ENCODE measurements around the gene COL4A2. TPM values are rescaled to one million over a fixed set of nuclear protein-coding genes. Genes with fewer than 3 reads are reported as not detected.

COL4A2 gene
- total and polyA plus RNA-seq, 2 experiments from 2014 or later = 146 to 455 TPM

- H3K4me3 ChIP-seq = no peak overlapping the region
- no peak overlapping the region for H3K9ac ChIP-seq
- no peaks in the 10 kb centered on the region for H3K36me3 ChIP-seq (ENCODE audit: low read depth)
- no peak overlapping the region for H2AFZ ChIP-seq
- TF ChIP-seq EZH2 (IDR thresholded peaks at IDR 0.05; ENCODE audit: insufficient read depth, poor library complexity, severe bottlenecking) (no peak), EZH2phosphoT487 (IDR thresholded peaks at IDR 0.05; ENCODE audit: insufficient read depth, low read depth) (no peak)
- H4K20me1 ChIP-seq (ENCODE audit: insufficient read depth) = no peaks in the 10 kb centered on the region
- no peak for DNase-seq
- no peaks in the 10 kb centered on the region for H3F3A ChIP-seq (ENCODE audit: insufficient read depth)
- H3K9me2 ChIP-seq (ENCODE audit: insufficient read depth) = no peaks in the 10 kb centered on the region
- no peaks in the 10 kb centered on the region for H3K79me2 ChIP-seq (ENCODE audit: insufficient read depth)
- in situ Hi-C loops (cut with MboI) = no loop called here
- H3K4me1 ChIP-seq (ENCODE audit: insufficient read depth) = no peaks in the 10 kb centered on the region
- no peak overlapping the region for H3K4me2 ChIP-seq (ENCODE audit: unreplicated experiment)
- no peak overlapping the region for H3K27ac ChIP-seq
- 86 to 87% methylated on average over 11 of the region's 11 CpGs for WGBS, 2 experiments (ENCODE audit: low coverage in 1 of 2, low lambda C conversion rate in 2 of 2, missing lambda C conversion rate in 2 of 2)
- H3K27me3 ChIP-seq (replicated peaks; ENCODE audit: insufficient read depth) = no peaks in the 10 kb centered on the region
- H3K9me3 ChIP-seq (ENCODE audit: low read depth) = no peaks in the 10 kb centered on the region
These were observed 228.4 kb downstream of the COL4A2 start for GRCh38 chr13:110535526-110535925.

GRCh38 chr13:110536006-110536693, 229.1 kb downstream of the COL4A2 start:
- Histone ChIP-seq H3K79me2 (ENCODE audit: insufficient read depth) (no peaks in the 10 kb centered on the region), H3K4me3 (no peak overlapping the region), H3K9ac (no peak overlapping the region), H3K36me3 (ENCODE audit: low read depth) (no peaks in the 10 kb centered on the region), H3K4me2 (ENCODE audit: unreplicated experiment) (no peak overlapping the region), H3K4me1 (ENCODE audit: insufficient read depth) (0 out of 2 replicates have a peak, but pooled peaks cover under 1% of the 10 kb centered on the region), H2AFZ (no peak overlapping the region), H3K27me3 (replicated peaks; ENCODE audit: insufficient read depth) (no peaks in the 10 kb centered on the region), H3K9me3 (ENCODE audit: low read depth) (no peaks in the 10 kb centered on the region), H3K27ac (no peak overlapping the region), H3K9me2 (ENCODE audit: insufficient read depth) (no peaks in the 10 kb centered on the region), H3F3A (ENCODE audit: insufficient read depth) (0 out of 2 replicates have a peak, but pooled peaks cover 1% of the 10 kb centered on the region), H4K20me1 (ENCODE audit: insufficient read depth) (no peaks in the 10 kb centered on the region)
- in situ Hi-C loops (cut with MboI) = no loop called here
- 85 to 92% methylated on average over 16 to 18 of the region's 18 CpGs for WGBS, 2 experiments (ENCODE audit: low coverage in 1 of 2, low lambda C conversion rate in 2 of 2, missing lambda C conversion rate in 2 of 2)
- DNase-seq = no peak
- TF ChIP-seq EZH2phosphoT487 (IDR thresholded peaks at IDR 0.05; ENCODE audit: insufficient read depth, low read depth) (no peak), EZH2 (IDR thresholded peaks at IDR 0.05; ENCODE audit: insufficient read depth, poor library complexity, severe bottlenecking) (no peak)

DNA sequence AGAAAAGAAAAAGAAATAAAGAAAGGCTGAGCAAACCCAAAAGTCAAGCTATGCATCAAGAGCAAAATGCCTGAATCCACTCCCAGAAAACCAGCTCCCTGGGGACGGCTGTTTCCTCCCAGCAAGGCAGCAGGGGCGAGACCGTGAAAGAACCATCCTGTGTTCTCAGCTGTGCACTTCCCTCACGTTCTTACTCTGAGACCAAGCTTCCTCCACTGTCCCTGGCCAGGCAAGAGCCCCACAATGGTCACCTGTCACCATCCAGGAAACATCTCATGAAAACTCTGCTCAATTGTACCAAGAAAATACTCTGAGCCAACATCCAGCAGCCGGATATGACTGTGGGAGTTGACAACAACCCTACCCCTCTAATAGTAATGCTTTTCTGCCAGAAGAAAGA, 231.5 kb downstream of the COL4A2 start:
- Histone ChIP-seq H3K27me3 (replicated peaks; ENCODE audit: insufficient read depth) (no peaks in the 10 kb centered on the region), H4K20me1 (ENCODE audit: insufficient read depth) (no peaks in the 10 kb centered on the region), H3K36me3 (ENCODE audit: low read depth) (no peaks in the 10 kb centered on the region), H3K9me2 (ENCODE audit: insufficient read depth) (no peaks in the 10 kb centered on the region), H3F3A (ENCODE audit: insufficient read depth) (0 out of 2 replicates have a peak, but pooled peaks cover 5% of the 10 kb centered on the region), H3K9me3 (ENCODE audit: low read depth) (no peaks in the 10 kb centered on the region), H3K4me3 (no peak overlapping the region), H3K79me2 (ENCODE audit: insufficient read depth) (no peaks in the 10 kb centered on the region), H3K4me2 (ENCODE audit: unreplicated experiment) (no peak overlapping the region), H3K4me1 (ENCODE audit: insufficient read depth) (0 out of 2 replicates have a peak, but pooled peaks cover 6% of the 10 kb centered on the region), H3K27ac (no peak overlapping the region), H3K9ac (no peak overlapping the region), H2AFZ (no peak overlapping the region)
- in situ Hi-C loops (cut with MboI) = no loop called here
- no peak for DNase-seq
- TF ChIP-seq EZH2 (IDR thresholded peaks at IDR 0.05; ENCODE audit: insufficient read depth, poor library complexity, severe bottlenecking) = no peak
- TF ChIP-seq EZH2phosphoT487 (IDR thresholded peaks at IDR 0.05; ENCODE audit: insufficient read depth, low read depth) = no peak
- WGBS, 2 experiments (ENCODE audit: low coverage in 1 of 2, low lambda C conversion rate in 2 of 2, missing lambda C conversion rate in 2 of 2) = 56 to 65% methylated on average over 5 of the region's 5 CpGs

DNA sequence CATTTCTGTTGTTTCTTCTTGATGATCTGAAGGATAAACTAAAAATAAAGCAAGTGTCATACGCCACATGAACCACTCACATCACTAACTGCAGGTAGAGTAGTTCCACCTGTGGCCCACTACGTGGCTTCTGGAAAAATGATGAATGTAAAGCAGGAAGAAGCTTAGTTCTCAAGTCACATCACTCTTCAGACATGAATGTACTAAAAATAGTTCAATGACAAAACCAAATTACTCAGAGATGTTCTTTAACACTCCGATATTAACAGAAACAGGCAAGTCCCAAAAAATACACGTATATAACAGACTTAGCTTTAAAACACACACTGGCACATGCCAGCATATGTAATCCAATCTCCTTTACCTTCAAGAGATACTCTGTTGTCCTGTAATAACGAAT, 232.8 kb downstream of the COL4A2 start:
- H3K9ac ChIP-seq = no peak overlapping the region
- H3K36me3 ChIP-seq (ENCODE audit: low read depth) = no peaks in the 10 kb centered on the region
- no peak overlapping the region for H3K27ac ChIP-seq
- H3F3A ChIP-seq (ENCODE audit: insufficient read depth) = 0 out of 2 replicates have a peak, but pooled peaks cover 5% of the 10 kb centered on the region
- 90 to 92% methylated on average over 5 of the region's 5 CpGs for WGBS, 2 experiments (ENCODE audit: low coverage in 1 of 2, low lambda C conversion rate in 2 of 2, missing lambda C conversion rate in 2 of 2)
- in situ Hi-C loops (cut with MboI) = no loop called here
- no peak overlapping the region for H3K4me2 ChIP-seq (ENCODE audit: unreplicated experiment)
- H3K79me2 ChIP-seq (ENCODE audit: insufficient read depth) = no peaks in the 10 kb centered on the region
- H3K4me1 ChIP-seq (ENCODE audit: insufficient read depth) = 0 out of 2 replicates have a peak, but pooled peaks cover 6% of the 10 kb centered on the region
- no peak for DNase-seq
- H3K9me3 ChIP-seq (ENCODE audit: low read depth) = no peaks in the 10 kb centered on the region
- no peak overlapping the region for H2AFZ ChIP-seq
- no peak overlapping the region for H3K4me3 ChIP-seq
- no peak for TF ChIP-seq EZH2 (IDR thresholded peaks at IDR 0.05; ENCODE audit: insufficient read depth, poor library complexity, severe bottlenecking)
- no peaks in the 10 kb centered on the region for H3K27me3 ChIP-seq (replicated peaks; ENCODE audit: insufficient read depth)
- no peaks in the 10 kb centered on the region for H3K9me2 ChIP-seq (ENCODE audit: insufficient read depth)
- H4K20me1 ChIP-seq (ENCODE audit: insufficient read depth) = no peaks in the 10 kb centered on the region
